Measurements from ENCODE around the gene HAUS5. TPM values are rescaled to one million over a fixed set of nuclear protein-coding genes. Genes with fewer than 3 reads are reported as not detected.

The HAUS5 gene
- 30.7 and 33.8 TPM in 2 replicates for total RNA-seq (2013; cell fraction: nucleolus; rRNA removed)
- 25.7 and 28.0 TPM in 2 replicates for total RNA-seq (2014; rRNA removed)
- total RNA-seq (2014; rRNA removed; fragmentation: Illumina TruSeq; extraction: Trizol): 8.6 and 8.9 TPM in 2 replicates
- 32.6 and 34.9 TPM in 2 replicates for total RNA-seq (2021)
- 8.7 TPM for polyA plus RNA-seq (2011; ENCODE audit: low read depth)
- 7.9 and 9.7 TPM in 2 replicates for polyA plus RNA-seq (2011; rRNA removed)
- polyA plus RNA-seq (2011; cell fraction: cytosol; rRNA removed): 8.5 and 13.0 TPM in 2 replicates
- 114 and 128 TPM in 2 replicates for polyA plus RNA-seq (2011; cell fraction: nucleus; rRNA removed)
- polyA plus RNA-seq (2012): 13.8 and 15.4 TPM in 2 replicates
- 5.1 and 7.6 TPM in 2 replicates for polyA plus RNA-seq (2014; fragmentation: Illumina TruSeq; extraction: Trizol)
- polyA plus RNA-seq (2014; fragmentation: Nextera tagmentation; extraction: Ambion mirVana): 1 to 10 TPM; 3.1 to 3.6 TPM
- 25.5 and 28.5 TPM in 2 replicates for polyA plus RNA-seq (2014; rRNA removed)
- 10 to 100 TPM; 31.3 to 32.0 TPM for polyA plus RNA-seq (2016; fragmentation: Nextera tagmentation; extraction: Ambion mirVana)
- polyA minus RNA-seq (2011; rRNA and poly(A)+ RNA removed): 4.5 and 10.8 TPM in 2 replicates
- polyA minus RNA-seq (2011; cell fraction: cytosol; rRNA and poly(A)+ RNA removed): 3.6 and 4.8 TPM in 2 replicates
- 12.0 and 20.1 TPM in 2 replicates for polyA minus RNA-seq (2011; cell fraction: nucleus; rRNA and poly(A)+ RNA removed)
- percentile 66 among the genes with signal in this experiment for Bru-seq, nascent RNA
- percentile 70 among the genes with signal in this experiment for BruChase-seq, experiment 1, labeled RNA remaining after a 6-hour chase
- percentile 64 among the genes with signal in this experiment for BruChase-seq, experiment 2, labeled RNA remaining after a 2-hour chase
- long read RNA-seq, experiment 1, full-length matches to known transcripts: 11 of 19 reads
- long read RNA-seq, experiment 1, partial matches to known transcripts: 4 of 19 reads
- long read RNA-seq, experiment 1, other reads (novel, unspliced or antisense): 4 of 19 reads
- long read RNA-seq, experiment 2, full-length matches to known transcripts: 1 of 1 reads
- long read RNA-seq, experiment 2, partial matches to known transcripts: 0 of 1 reads
- long read RNA-seq, experiment 2, other reads (novel, unspliced or antisense): 0 of 1 reads

DNA sequence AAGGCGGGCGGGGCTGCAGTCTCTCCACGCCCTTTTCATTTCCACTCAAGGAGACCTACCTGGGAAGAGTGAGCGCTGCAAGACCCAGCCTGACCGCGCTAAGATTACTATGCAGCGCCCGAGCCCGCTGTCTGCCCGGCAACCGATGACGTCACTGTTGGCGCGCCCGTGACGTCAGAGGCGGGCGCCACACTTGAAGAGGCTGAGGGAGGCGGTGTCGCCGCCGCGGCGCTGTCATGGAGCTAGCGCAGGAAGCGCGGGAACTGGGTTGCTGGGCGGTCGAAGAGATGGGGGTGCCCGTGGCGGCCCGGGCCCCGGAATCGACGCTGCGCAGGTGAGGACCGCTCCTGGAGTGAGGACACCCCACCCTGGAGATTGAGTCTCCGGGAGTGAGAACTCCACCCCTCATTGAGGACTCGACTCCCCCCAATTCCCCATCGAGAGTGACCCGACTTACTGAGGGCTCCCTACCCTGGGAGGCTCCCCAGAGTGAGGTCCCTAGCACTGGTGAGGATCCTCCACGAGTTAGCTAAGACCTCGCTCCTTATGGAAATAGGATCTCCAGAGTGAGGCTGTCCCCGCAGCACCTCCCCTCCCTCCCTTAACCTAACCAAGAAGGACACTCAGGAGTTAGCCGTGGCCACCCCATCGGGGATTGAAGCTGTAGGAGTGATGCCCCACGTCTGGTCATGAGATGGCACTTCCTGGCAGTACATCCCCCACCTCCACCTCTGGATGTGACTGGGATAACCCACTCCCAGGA, at the start of gene HAUS5:
HAUS5 (plus strand) TSS at position 177 of the 763 bp plus-strand sequence; CDS start at position 237, 60 bp downstream.
- Histone ChIP-seq H3K79me2 (ENCODE audit: control insufficient read depth, insufficient read depth, low read length) (peaks cover 4% of the 10 kb centered on the region), H3K4me3 (peak within 1 kb of the TSS; percentile 74), H3K36me3 (ENCODE audit: control insufficient read depth in 2 of 2, insufficient read depth in 2 of 2, low read length in 1 of 2) (no peaks in the 10 kb centered on the region), H3K4me2 (ENCODE audit: control insufficient read depth, insufficient read depth) (peak within 1 kb of the TSS; percentile 57), H3K27me3 (replicated peaks in 1 of 2; ENCODE audit: control insufficient read depth in 2 of 2, insufficient read depth in 2 of 2, low read length in 1 of 2) (no peaks in the 10 kb centered on the region), H4K20me1 (ENCODE audit: control insufficient read depth, insufficient read depth) (no peaks in the 10 kb centered on the region), H3K9me3 (replicated peaks; ENCODE audit: control insufficient read depth, insufficient read depth, low read length) (peaks cover 7% of the 10 kb centered on the region), H3K9ac (ENCODE audit: control insufficient read depth, insufficient read depth, low read length) (peak within 1 kb of the TSS; percentile 95), H2AFZ (ENCODE audit: control insufficient read depth, low read depth, low read length) (peak within 1 kb of the TSS; percentile 91), H3K27ac (ENCODE audit: control insufficient read depth, insufficient read depth) (peak within 1 kb of the TSS; percentile 81), H3K4me1 (ENCODE audit: control insufficient read depth, insufficient read depth, low read length) (peaks cover 17% of the 10 kb centered on the region)
- DNase-seq (ENCODE audit: low read depth, low spot score): peak; percentile 70
- intact Hi-C loops (cut with micrococcal nuclease; ENCODE audit: unreplicated experiment): loop anchor here (5.0 kb wide), 1 partner anchor 65 kb away; the partner anchor contains the start of gene TMEM147
- ChIA-PET SMC1A (ENCODE audit: uncharacterized antibody, unreplicated experiment) (interaction anchor here (0.6 to 2.3 kb wide), 6 partner anchors 11 to 102 kb away, joined by 3 to 8 read pairs (median 4); no protein-coding TSS in a partner anchor), RAD21 (ENCODE audit: unreplicated experiment) (interaction anchor here (0.8 to 1.2 kb wide), 3 partner anchors 36 to 102 kb away, joined by 3 read pairs; partner anchors contain the start of gene COX6B1), CTCF (interaction anchor here (0.7 to 1.6 kb wide), 4 partner anchors 12 to 102 kb away, joined by 3 to 4 read pairs (median 3); no protein-coding TSS in a partner anchor), POLR2A (interaction anchor here (0.7 to 3.7 kb wide), 9 partner anchors 8 to 104 kb away, joined by 3 to 30 read pairs (median 5); partner anchors contain the start of gene COX6B1)
- ATAC-seq: peak; percentile 92
- peak; percentile 95 for FAIRE-seq
- in situ Hi-C loops (cut with MboI): no loop called here
- WGBS (ENCODE audit: insufficient coverage, insufficient replicate concordance, low lambda C conversion rate, missing lambda C conversion rate): 2% methylated on average over 47 of the region's 47 CpGs
- BruUV-seq (replicated peaks): TSS peak; percentile 73
- TF ChIP-seq SMAD5 (IDR thresholded peaks at IDR 0.05; ENCODE audit: low read depth) (no peak; the same call in 1 of the 2 replicates), ZBED1 (IDR thresholded peaks at IDR 0.05; ENCODE audit: borderline replicate concordance) (no peak), BMI1 (IDR thresholded peaks at IDR 0.05; ENCODE audit: borderline replicate concordance) (no peak), IRF4 (IDR thresholded peaks at IDR 0.05; ENCODE audit: low read depth, low read length) (no peak), BCL11A (IDR thresholded peaks at IDR 0.05; ENCODE audit: low read depth, low read length) (no peak), TCF12 (IDR thresholded peaks at IDR 0.05; ENCODE audit: low read depth, low read length) (0 out of 2 replicates have a peak, but pooled peaks have one; percentile 60), HDAC6 (IDR thresholded peaks at IDR 0.05; ENCODE audit: unreplicated experiment) (no peak), ZNF217 (IDR thresholded peaks at IDR 0.05) (no peak), ETV6 (conservative IDR thresholded peaks at IDR 0.05 in 1 of 2, IDR thresholded peaks at IDR 0.05 in 1 of 2; ENCODE audit: borderline replicate concordance in 1 of 2, low read depth in 1 of 2) (no peak), CHD4 (IDR thresholded peaks at IDR 0.05) (no peak), ZNF274 (IDR thresholded peaks at IDR 0.05; ENCODE audit: insufficient read depth, insufficient read length) (no peak), MYB (IDR thresholded peaks at IDR 0.05; ENCODE audit: borderline replicate concordance, low read depth, low read length) (no peak), HDGF (IDR thresholded peaks at IDR 0.05) (no peak), SP1 (IDR thresholded peaks at IDR 0.05; ENCODE audit: low read depth, low read length) (peak; percentile 65), CREB1 (IDR thresholded peaks at IDR 0.05; ENCODE audit: low read depth) (peak; percentile 100), NFXL1 (IDR thresholded peaks at IDR 0.05; ENCODE audit: borderline replicate concordance) (no peak), HDAC2 (IDR thresholded peaks at IDR 0.05) (no peak), IKZF1 (conservative IDR thresholded peaks at IDR 0.05) (peak; percentile 85)
- TF ChIP-seq, protein P1, sequence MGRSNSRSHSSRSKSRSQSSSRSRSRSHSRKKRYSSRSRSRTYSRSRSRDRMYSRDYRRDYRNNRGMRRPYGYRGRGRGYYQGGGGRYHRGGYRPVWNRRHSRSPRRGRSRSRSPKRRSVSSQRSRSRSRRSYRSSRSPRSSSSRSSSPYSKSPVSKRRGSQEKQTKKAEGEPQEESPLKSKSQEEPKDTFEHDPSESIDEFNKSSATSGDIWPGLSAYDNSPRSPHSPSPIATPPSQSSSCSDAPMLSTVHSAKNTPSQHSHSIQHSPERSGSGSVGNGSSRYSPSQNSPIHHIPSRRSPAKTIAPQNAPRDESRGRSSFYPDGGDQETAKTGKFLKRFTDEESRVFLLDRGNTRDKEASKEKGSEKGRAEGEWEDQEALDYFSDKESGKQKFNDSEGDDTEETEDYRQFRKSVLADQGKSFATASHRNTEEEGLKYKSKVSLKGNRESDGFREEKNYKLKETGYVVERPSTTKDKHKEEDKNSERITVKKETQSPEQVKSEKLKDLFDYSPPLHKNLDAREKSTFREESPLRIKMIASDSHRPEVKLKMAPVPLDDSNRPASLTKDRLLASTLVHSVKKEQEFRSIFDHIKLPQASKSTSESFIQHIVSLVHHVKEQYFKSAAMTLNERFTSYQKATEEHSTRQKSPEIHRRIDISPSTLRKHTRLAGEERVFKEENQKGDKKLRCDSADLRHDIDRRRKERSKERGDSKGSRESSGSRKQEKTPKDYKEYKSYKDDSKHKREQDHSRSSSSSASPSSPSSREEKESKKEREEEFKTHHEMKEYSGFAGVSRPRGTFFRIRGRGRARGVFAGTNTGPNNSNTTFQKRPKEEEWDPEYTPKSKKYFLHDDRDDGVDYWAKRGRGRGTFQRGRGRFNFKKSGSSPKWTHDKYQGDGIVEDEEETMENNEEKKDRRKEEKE (IDR thresholded peaks at IDR 0.05): no peak
